GM23338 (cell line): Measurements from ENCODE around the gene NPAS2. TPM values are rescaled to one million over a fixed set of nuclear protein-coding genes. Genes with fewer than 3 reads are reported as not detected.

Source experiments
- ATAC-seq: fragments of 200-7000 bp; cut with Tn5 transposase; 3 replicates; pipeline ENCODE4 v1.9.1; 2020
- DNase-seq: peaks from one replicate; pipeline ENCODE4 v3.0.0-alpha.2; 2015; ENCODE audit warnings: low spot score
- H2AFZ ChIP-seq: fragments of 200-600 bp; sonication (generic); 2 replicates; pipeline ENCODE4 v1.8.0; 2016; ENCODE audit warnings: antibody characterized with exemption, mild to moderate bottlenecking, moderate library complexity
- H3F3A ChIP-seq: fragments of 200-600 bp; sonication (generic); replicated peaks from 2 replicates; pipeline ENCODE4 v1.8.0; 2017; ENCODE audit warnings: antibody characterized with exemption, mixed run types, low read depth
- H3K27ac ChIP-seq: fragments of 200-600 bp; sonication (generic); 2 replicates; pipeline ENCODE4 v1.6.1; 2016; ENCODE audit warnings: low read depth
- H3K27me3 ChIP-seq: fragments of 200-600 bp; sonication (generic); 2 replicates; pipeline ENCODE4 v1.8.0; 2016; ENCODE audit warnings: mild to moderate bottlenecking, mixed run types, moderate library complexity; ENCODE audit not compliant: insufficient read depth
- H3K36me3 ChIP-seq: fragments of 200-600 bp; sonication (generic); 2 replicates; pipeline ENCODE4 v1.8.0; 2016; ENCODE audit warnings: mild to moderate bottlenecking; ENCODE audit not compliant: insufficient read depth
- H3K4me1 ChIP-seq: fragments of 200-600 bp; sonication (generic); 2 replicates; pipeline ENCODE4 v1.8.0; 2016; ENCODE audit warnings: mild to moderate bottlenecking, moderate library complexity; ENCODE audit not compliant: insufficient read depth
- H3K4me2 ChIP-seq: fragments of 200-600 bp; sonication (generic); 2 replicates; pipeline ENCODE4 v1.7.1; 2017; ENCODE audit warnings: mixed run types
- H3K4me3 ChIP-seq: fragments of 200-600 bp; sonication (generic); 2 replicates; pipeline ENCODE4 v1.6.1; 2016; ENCODE audit warnings: mixed run types
- H3K79me2 ChIP-seq: fragments of 200-600 bp; sonication (generic); replicated peaks from 2 replicates; pipeline ENCODE4 v1.8.0; 2017; ENCODE audit warnings: mild to moderate bottlenecking; ENCODE audit not compliant: insufficient read depth
- H3K9me2 ChIP-seq: fragments of 200-600 bp; sonication (generic); 2 replicates; pipeline ENCODE4 v1.8.0; 2017; ENCODE audit not compliant: insufficient read depth
- H4K20me1 ChIP-seq: fragments of 200-600 bp; sonication (generic); replicated peaks from 2 replicates; pipeline ENCODE4 v1.8.0; 2017; ENCODE audit warnings: mild to moderate bottlenecking; ENCODE audit not compliant: insufficient read depth
- H3K27ac Mint-ChIP-seq: 2 replicates; pipeline ENCODE4 v1.8.0; 2020; ENCODE audit warnings: inconsistent platforms, mild to moderate bottlenecking, moderate library complexity, mixed read lengths
- H3K27me3 Mint-ChIP-seq: 3 replicates; pipeline ENCODE4 v1.8.0; 2022; ENCODE audit warnings: low read depth, mild to moderate bottlenecking, moderate library complexity, mixed read lengths, inconsistent platforms; ENCODE audit not compliant: insufficient read depth, poor library complexity
- H3K36me3 Mint-ChIP-seq: 3 replicates; pipeline ENCODE4 v1.8.0; 2021; ENCODE audit warnings: low read depth, mild to moderate bottlenecking, inconsistent platforms, moderate library complexity, mixed read lengths
- H3K4me1 Mint-ChIP-seq: 3 replicates; pipeline ENCODE4 v1.8.0; 2020; ENCODE audit warnings: mild to moderate bottlenecking, inconsistent platforms, mixed read lengths
- H3K4me3 Mint-ChIP-seq: 3 replicates; pipeline ENCODE4 v1.8.0; 2021; ENCODE audit warnings: moderate library complexity, mild to moderate bottlenecking, inconsistent platforms, mixed read lengths
- H3K9me3 Mint-ChIP-seq: 3 replicates; pipeline ENCODE4 v1.8.0; 2020; ENCODE audit warnings: moderate library complexity, mild to moderate bottlenecking, inconsistent platforms, mixed read lengths
- CREB1 ChIP-seq: fragments of 250-450 bp; sonication (Bioruptor Pico); IDR thresholded peaks from 2 replicates; pipeline ENCODE4 v1.5.0; 2020; ENCODE audit warnings: low read depth, mild to moderate bottlenecking, moderate library complexity
- CTCF ChIP-seq, 2 experiments: fragments of 200-600 bp in 1 of 2; sonication (generic) in 1 of 2; conservative IDR thresholded peaks; 2 replicates each; pipeline versions ENCODE4 v1.5.1 to v1.6.1; 2016 to 2017; ENCODE audit warnings: antibody characterized with exemption in 2 of 2, low read depth in 2 of 2, mild to moderate bottlenecking in 2 of 2, moderate library complexity in 1 of 2
- ETS1 ChIP-seq: IDR thresholded peaks from 2 replicates; pipeline ENCODE4 v1.6.1; 2016; ENCODE audit warnings: antibody characterized with exemption
- EZH2 ChIP-seq: fragments of 200-600 bp; sonication (generic); IDR thresholded peaks from one replicate; pipeline ENCODE4 v1.8.0; 2017; ENCODE audit warnings: antibody characterized with exemption, mild to moderate bottlenecking, low read depth; ENCODE audit not compliant: unreplicated experiment
- EZH2phosphoT487 ChIP-seq: fragments of 200-600 bp; sonication (generic); IDR thresholded peaks from one replicate; pipeline ENCODE4 v1.8.1; 2018; ENCODE audit warnings: antibody characterized with exemption; ENCODE audit not compliant: unreplicated experiment
- JUNB ChIP-seq: IDR thresholded peaks from one replicate; pipeline ENCODE4 v1.6.1; 2016; ENCODE audit warnings: antibody characterized with exemption; ENCODE audit not compliant: unreplicated experiment
- NANOG ChIP-seq: IDR thresholded peaks from 2 replicates; pipeline ENCODE4 v1.6.1; 2016; ENCODE audit warnings: antibody characterized with exemption, borderline replicate concordance
- POLR2AphosphoS5 ChIP-seq: IDR thresholded peaks from 2 replicates; pipeline ENCODE4 v1.6.1; 2016; ENCODE audit warnings: antibody characterized with exemption, low read depth
- REST ChIP-seq: IDR thresholded peaks from one replicate; pipeline ENCODE4 v1.6.1; 2018; ENCODE audit warnings: antibody characterized with exemption; ENCODE audit not compliant: unreplicated experiment
- STAT1 ChIP-seq: IDR thresholded peaks from one replicate; pipeline ENCODE4 v1.6.1; 2016; ENCODE audit warnings: antibody characterized with exemption; ENCODE audit not compliant: unreplicated experiment
- ZNF114 ChIP-seq: fragments of 250-450 bp; sonication (Bioruptor Pico); IDR thresholded peaks from 2 replicates; pipeline ENCODE4 v1.5.0; 2020; ENCODE audit warnings: mild to moderate bottlenecking, moderate library complexity
- ZNF331 ChIP-seq: fragments of 250-450 bp; sonication (Bioruptor Pico); IDR thresholded peaks from 2 replicates; pipeline ENCODE4 v1.5.0; 2020; ENCODE audit warnings: low read depth, mild to moderate bottlenecking, moderate library complexity
- ZNF462 ChIP-seq: fragments of 250-450 bp; sonication (Bioruptor Pico); IDR thresholded peaks from 2 replicates; pipeline ENCODE4 v1.5.0; 2020; ENCODE audit warnings: mild to moderate bottlenecking, moderate library complexity
- polyA plus RNA-seq: library from polyadenylated mRNA; unstranded; fragments of >200 nt; fragmentation: Nextera tagmentation; extraction: Ambion mirVana; gene quantifications from 2 replicates; pipeline ENCODE4 v1.2.1, GENCODE V29; 2016
- total RNA-seq: library from RNA; depleted of rRNA; stranded (reverse); fragments of >200 nt; shearing (Covaris generic); gene quantifications from 2 replicates; pipeline ENCODE4 v1.2.3, GENCODE V29; 2014

NPAS2 gene
- total and polyA plus RNA-seq, 2 experiments from 2014 or later: 0.56 to 1.1 TPM

GRCh38 chr2:100910111-100910510, 90.2 kb downstream of the NPAS2 start:
- no peak overlapping the region for H3K27ac Mint-ChIP-seq
- no peaks in the 10 kb centered on the region for H3K36me3 ChIP-seq
- H3K27ac ChIP-seq: no peak overlapping the region
- H3F3A ChIP-seq: no peaks in the 10 kb centered on the region
- no peaks in the 10 kb centered on the region; the same call in 2 of the 3 replicates for H3K36me3 Mint-ChIP-seq
- no peaks in the 10 kb centered on the region for H3K4me1 ChIP-seq
- no peaks in the 10 kb centered on the region for H3K27me3 ChIP-seq
- TF ChIP-seq ETS1 (no peak), ZNF462 (no peak), CREB1 (CRISPR knock-in tag) (no peak), STAT1 (no peak), CTCF (conservative IDR thresholded peaks at IDR 0.05; ENCODE audit: low read depth in 2 of 2) (no peak), POLR2AphosphoS5 (no peak), ZNF331 (CRISPR knock-in tag) (no peak), ZNF114 (CRISPR knock-in tag) (no peak), EZH2phosphoT487 (no peak), EZH2 (no peak), JUNB (no peak), NANOG (no peak), REST (no peak)
- H3K27me3 Mint-ChIP-seq: peaks cover 2% of the 10 kb centered on the region
- H3K4me2 ChIP-seq: no peak overlapping the region
- no peak overlapping the region for H2AFZ ChIP-seq
- H3K79me2 ChIP-seq: no peaks in the 10 kb centered on the region
- DNase-seq (no peak), ATAC-seq (no peak)
- H3K9me2 ChIP-seq: peaks cover 12% of the 10 kb centered on the region
- no peak overlapping the region for H3K4me3 ChIP-seq
- no peak overlapping the region for H3K4me3 Mint-ChIP-seq
- peaks cover 7% of the 10 kb centered on the region; the same call in 2 of the 3 replicates for H3K4me1 Mint-ChIP-seq
- H3K9me3 Mint-ChIP-seq: no peaks in the 10 kb centered on the region
- no peaks in the 10 kb centered on the region for H4K20me1 ChIP-seq
